WTC11 (cell line): ENCODE results near the gene OR2C3. TPM values are rescaled to one million over a fixed set of nuclear protein-coding genes. Genes with fewer than 3 reads are reported as not detected.

Source experiments
- ATAC-seq: fragments of 200-7000 bp; cut with Tn5 transposase; 2 replicates; pipeline ENCODE4 v1.10.0; 2021; ENCODE audit warnings: mild to moderate bottlenecking, moderate library complexity
- CTCF ChIA-PET: fragments of 300-600 bp; sonication (Branson Sonifier 250); formaldehyde crosslinking; loops from one replicate; lab custom pipeline; 2021; ENCODE audit warnings: antibody characterized with exemption; lab: Charles Lee
- POLR2A ChIA-PET: fragments of 350-600 bp; sonication (Branson Sonifier 250); formaldehyde crosslinking; loops from one replicate; lab custom pipeline; 2021; ENCODE audit warnings: antibody characterized with exemption; lab: Charles Lee
- DNase-seq: peaks from one replicate; pipeline ENCODE4 v3.0.0; 2021; ENCODE audit warnings: low spot score
- H3K27ac Mint-ChIP-seq: 2 replicates; pipeline ENCODE4 v1.8.0; 2021; ENCODE audit warnings: mixed read lengths
- H3K27me3 Mint-ChIP-seq: 2 replicates; pipeline ENCODE4 v1.8.0; 2021; ENCODE audit warnings: low read depth, mild to moderate bottlenecking, moderate library complexity, mixed read lengths
- H3K36me3 Mint-ChIP-seq: 2 replicates; pipeline ENCODE4 v1.8.0; 2021; ENCODE audit warnings: mixed read lengths
- H3K4me1 Mint-ChIP-seq: 2 replicates; pipeline ENCODE4 v1.8.0; 2022; ENCODE audit warnings: mixed read lengths
- H3K4me3 Mint-ChIP-seq: 2 replicates; pipeline ENCODE4 v1.8.0; 2021; ENCODE audit warnings: mild to moderate bottlenecking, moderate library complexity, mixed read lengths
- H3K9me3 Mint-ChIP-seq: 2 replicates; pipeline ENCODE4 v1.8.0; 2021; ENCODE audit warnings: mixed read lengths
- ATF1 ChIP-seq: sonication (generic); formaldehyde crosslinking; IDR thresholded peaks from 2 replicates; pipeline ENCODE4 v1.8.1; 2023; ENCODE audit warnings: mild to moderate bottlenecking, moderate library complexity, missing genetic modification reagents
- ELF4 ChIP-seq: sonication (generic); formaldehyde crosslinking; IDR thresholded peaks from 2 replicates; pipeline ENCODE4 v1.8.1; 2022; ENCODE audit warnings: low read depth, mild to moderate bottlenecking, moderate library complexity, missing genetic modification reagents
- ERG ChIP-seq: fragments of 250-450 bp; sonication (Bioruptor Pico); IDR thresholded peaks from 2 replicates; pipeline ENCODE4 v1.8.0; 2021; ENCODE audit warnings: mild to moderate bottlenecking
- ETV6 ChIP-seq: sonication (generic); formaldehyde crosslinking; IDR thresholded peaks from 2 replicates; pipeline ENCODE4 v1.8.1; 2022; ENCODE audit warnings: mild to moderate bottlenecking, missing genetic modification reagents
- GRHL2 ChIP-seq: fragments of 250-450 bp; sonication (Bioruptor Pico); IDR thresholded peaks from 2 replicates; pipeline ENCODE4 v1.8.0; 2022; ENCODE audit warnings: mild to moderate bottlenecking, moderate library complexity; ENCODE audit not compliant: insufficient replicate concordance, severe bottlenecking
- GTF2I ChIP-seq: fragments of 250-450 bp; sonication (Bioruptor Pico); conservative IDR thresholded peaks from 2 replicates; pipeline ENCODE4 v1.4.0; 2021; ENCODE audit warnings: mild to moderate bottlenecking
- HMGA2 ChIP-seq: fragments of 250-450 bp; sonication (Bioruptor Pico); IDR thresholded peaks from 2 replicates; pipeline ENCODE4 v1.4.0; 2021; ENCODE audit warnings: mild to moderate bottlenecking, moderate library complexity
- MLX ChIP-seq: sonication (generic); formaldehyde crosslinking; IDR thresholded peaks from 2 replicates; pipeline ENCODE4 v1.8.1; 2023; ENCODE audit warnings: mild to moderate bottlenecking, missing genetic modification reagents, moderate library complexity
- MYBL2 ChIP-seq: sonication (generic); formaldehyde crosslinking; IDR thresholded peaks from 2 replicates; pipeline ENCODE4 v1.8.1; 2023; ENCODE audit warnings: mild to moderate bottlenecking, moderate library complexity, missing genetic modification reagents
- PREB ChIP-seq: sonication (generic); formaldehyde crosslinking; IDR thresholded peaks from 2 replicates; pipeline ENCODE4 v1.8.1; 2022; ENCODE audit warnings: mild to moderate bottlenecking, missing genetic modification reagents, moderate library complexity, borderline replicate concordance
- SP1 ChIP-seq: sonication (generic); formaldehyde crosslinking; conservative IDR thresholded peaks from 2 replicates; pipeline ENCODE4 v1.8.1; 2022; ENCODE audit warnings: missing genetic modification reagents
- USF2 ChIP-seq: sonication (generic); formaldehyde crosslinking; IDR thresholded peaks from 2 replicates; pipeline ENCODE4 v1.8.1; 2023; ENCODE audit warnings: mild to moderate bottlenecking, missing genetic modification reagents, moderate library complexity
- ZNF138 ChIP-seq: sonication (generic); formaldehyde crosslinking; conservative IDR thresholded peaks from 2 replicates; pipeline ENCODE4 v1.8.1; 2022; ENCODE audit warnings: mild to moderate bottlenecking, moderate library complexity, missing genetic modification reagents
- ZNF423 ChIP-seq: fragments of 250-450 bp; sonication (Bioruptor Pico); IDR thresholded peaks from 2 replicates; pipeline ENCODE4 v2.1.2; 2022; ENCODE audit warnings: mild to moderate bottlenecking, moderate library complexity
- ZNF512 ChIP-seq: sonication (generic); formaldehyde crosslinking; IDR thresholded peaks from 2 replicates; pipeline ENCODE4 v1.8.1; 2022; ENCODE audit warnings: missing genetic modification reagents, borderline replicate concordance
- total RNA-seq: library from RNA; stranded (reverse); gene quantifications from 3 replicates; pipeline ENCODE4 v1.2.3, GENCODE V29; 2021

The OR2C3 gene
- total RNA-seq, 1 experiment from 2014 or later = not detected

GRCh38 chr1:247574236-247574635 is 38.0 kb upstream of the OR2C3 start (continued):
- no peak for TF ChIP-seq SP1 (CRISPR knock-in tag)
- no peak for TF ChIP-seq ETV6 (CRISPR knock-in tag)
- no peak for TF ChIP-seq MLX (CRISPR knock-in tag)
- no peak for TF ChIP-seq GTF2I (CRISPR knock-in tag)
- TF ChIP-seq ZNF138 (CRISPR knock-in tag) = no peak
- TF ChIP-seq MYBL2 (CRISPR knock-in tag) = no peak
- TF ChIP-seq PREB (CRISPR knock-in tag) = no peak
- TF ChIP-seq GRHL2 (CRISPR knock-in tag) = no peak
- no peak for TF ChIP-seq ERG (CRISPR knock-in tag)
- no peak for TF ChIP-seq USF2 (CRISPR knock-in tag)
- TF ChIP-seq ATF1 (CRISPR knock-in tag) = no peak
- TF ChIP-seq, all 79 proteins: peak for 0

GRCh38 chr1:247562198-247562597 is 26.0 kb upstream of the OR2C3 start:
- Mint-ChIP-seq H3K4me1 (peaks cover 10% of the 10 kb centered on the region), H3K27ac (no peak overlapping the region), H3K9me3 (no peaks in the 10 kb centered on the region), H3K36me3 (no peaks in the 10 kb centered on the region), H3K27me3 (no peaks in the 10 kb centered on the region), H3K4me3 (no peak overlapping the region)
- CTCF ChIA-PET = interaction anchor here (1.3 kb wide), 1 partner anchor 30 kb away, joined by 3 read pairs; no protein-coding TSS in a partner anchor
- POLR2A ChIA-PET = no interaction called here
- no peak for DNase-seq
- no peak for TF ChIP-seq ELF4 (CRISPR knock-in tag)
- TF ChIP-seq ZNF512 (CRISPR knock-in tag) = no peak
- no peak for TF ChIP-seq ZNF423 (CRISPR knock-in tag)
- no peak for TF ChIP-seq HMGA2 (CRISPR knock-in tag)
- ATAC-seq = peak; percentile 62

- ATAC-seq (peak; percentile 84), DNase-seq (no peak)
- Mint-ChIP-seq H3K36me3 (no peaks in the 10 kb centered on the region), H3K27ac (no peak overlapping the region), H3K4me1 (peaks cover 10% of the 10 kb centered on the region), H3K27me3 (no peaks in the 10 kb centered on the region), H3K9me3 (no peaks in the 10 kb centered on the region), H3K4me3 (no peak overlapping the region)
- ChIA-PET CTCF (interaction anchor here (1.3 kb wide), 1 partner anchor 30 kb away, joined by 3 read pairs; no protein-coding TSS in a partner anchor), POLR2A (no interaction called here)
- no peak for TF ChIP-seq PREB (CRISPR knock-in tag)
- TF ChIP-seq, all 79 proteins: peak for 0
Observed at GRCh38 chr1:247561711-247562110, 25.5 kb upstream of the OR2C3 start.
